AG04449 (cell line): ENCODE results near the gene POU6F2.

ENCODE experiments used
- CTCF ChIA-PET: fragments of 350-600 bp; formaldehyde crosslinking; extraction: SDS; loops from one replicate; lab custom pipeline; 2021; ENCODE audit warnings: antibody characterized with exemption; lab: Yijun Ruan, JAX
- POLR2A ChIA-PET: fragments of 400-600, 350-600 bp; formaldehyde crosslinking; extraction: SDS; loops from one replicate; lab custom pipeline; 2020; ENCODE audit warnings: antibody characterized with exemption, inconsistent platforms; lab: Yijun Ruan, JAX
- DNase-seq: peaks from one replicate; pipeline ENCODE4 v3.0.0-alpha.2; 2010; ENCODE audit warnings: low read depth, low spot score
- H3K4me3 ChIP-seq: 2 replicates; pipeline ENCODE4 v1.5.1; 2011; ENCODE audit warnings: low read depth, mild to moderate bottlenecking, control low read depth, low read length
- CTCF ChIP-seq: IDR thresholded peaks from one replicate; pipeline ENCODE4 v1.5.1; 2011; ENCODE audit warnings: mild to moderate bottlenecking, moderate library complexity, low read length, control low read depth, inconsistent platforms; ENCODE audit not compliant: insufficient read depth; ENCODE audit errors: missing control alignments

The POU6F2 gene

GRCh38 chr7:39099146-39099545 is 121.4 kb downstream of the POU6F2 start:
- no peak overlapping the region for H3K4me3 ChIP-seq
- TF ChIP-seq CTCF = no peak
- DNase-seq = no peak
- CTCF ChIA-PET = no interaction called here
- POLR2A ChIA-PET = no interaction called here

- DNase-seq = no peak
- no peak overlapping the region for H3K4me3 ChIP-seq
- TF ChIP-seq CTCF = no peak
- CTCF ChIA-PET = no interaction called here
- POLR2A ChIA-PET = no interaction called here
Observed at GRCh38 chr7:39100270-39100669, 122.6 kb downstream of the POU6F2 start.

GRCh38 chr7:39102234-39102633 is 124.5 kb downstream of the POU6F2 start:
- CTCF ChIA-PET = no interaction called here
- POLR2A ChIA-PET = no interaction called here
- TF ChIP-seq CTCF = no peak
- DNase-seq = no peak
- H3K4me3 ChIP-seq = no peak overlapping the region

- no peak for TF ChIP-seq CTCF
- H3K4me3 ChIP-seq = no peak overlapping the region
- DNase-seq = no peak
- POLR2A ChIA-PET = no interaction called here
- CTCF ChIA-PET = no interaction called here
Observed at GRCh38 chr7:39105720-39106119, 128.0 kb downstream of the POU6F2 start.

- DNase-seq = no peak
- ChIA-PET CTCF (no interaction called here), POLR2A (no interaction called here)
- TF ChIP-seq CTCF = no peak
- no peak overlapping the region for H3K4me3 ChIP-seq
Observed at GRCh38 chr7:39125846-39126245, 148.1 kb downstream of the POU6F2 start.

GRCh38 chr7:39127058-39127457 is 149.3 kb downstream of the POU6F2 start:
- CTCF ChIA-PET = no interaction called here
- no peak overlapping the region for H3K4me3 ChIP-seq
- no peak for DNase-seq
- no peak for TF ChIP-seq CTCF
- POLR2A ChIA-PET = no interaction called here
